ENCODE measurements around the gene VCAN.

GRCh38 chr5:83547161-83547560, 75.6 kb downstream of the VCAN start:
- TF ChIP-seq CTCF (IDR thresholded peaks at IDR 0.05): no peak
- TF ChIP-seq POLR2AphosphoS5 (IDR thresholded peaks at IDR 0.05): no peak
